Endodermal cell (in vitro differentiated cells): ENCODE data around the gene KCNV2. TPM values are rescaled to one million over a fixed set of nuclear protein-coding genes. Genes with fewer than 3 reads are reported as not detected.

ENCODE experiments used
- DNase-seq: peaks from one replicate; pipeline ENCODE4 v3.0.0-alpha.2; 2017
- H3K27ac ChIP-seq: 2 replicates; pipeline ENCODE4 v1.5.1; 2013; ENCODE audit warnings: mild to moderate bottlenecking, low read depth, low read length, moderate library complexity
- H3K27me3 ChIP-seq: 2 replicates; pipeline ENCODE4 v1.6.1; 2013; ENCODE audit warnings: mild to moderate bottlenecking, low read length, moderate library complexity; ENCODE audit not compliant: insufficient read depth, control insufficient read depth, poor library complexity, severe bottlenecking
- H3K36me3 ChIP-seq: 2 replicates; pipeline ENCODE4 v1.7.0; 2013; ENCODE audit warnings: mild to moderate bottlenecking, low read length, moderate library complexity; ENCODE audit not compliant: control insufficient read depth, insufficient read depth
- H3K4me1 ChIP-seq: one replicate; pipeline ENCODE4 v1.7.0; 2013; ENCODE audit warnings: low read length; ENCODE audit not compliant: control insufficient read depth, insufficient read depth
- H3K4me3 ChIP-seq: 2 replicates; pipeline ENCODE4 v1.5.1; 2013; ENCODE audit warnings: mild to moderate bottlenecking, low read length, moderate library complexity
- H3K9ac ChIP-seq: 2 replicates; pipeline ENCODE4 v1.6.1; 2013; ENCODE audit warnings: mild to moderate bottlenecking, low read length, moderate library complexity; ENCODE audit not compliant: poor library complexity, severe bottlenecking; ENCODE audit errors: extremely low read depth
- H3K9me3 ChIP-seq: 2 replicates; pipeline ENCODE4 v1.6.1; 2013; ENCODE audit warnings: mild to moderate bottlenecking, low read length, moderate library complexity; ENCODE audit not compliant: control insufficient read depth
- H3K27ac Mint-ChIP-seq: 2 replicates; pipeline ENCODE4 v1.8.0; 2020; ENCODE audit warnings: mixed read lengths
- H3K27me3 Mint-ChIP-seq: 2 replicates; pipeline ENCODE4 v1.8.0; 2021; ENCODE audit warnings: mild to moderate bottlenecking, mixed read lengths; ENCODE audit not compliant: insufficient read depth
- H3K36me3 Mint-ChIP-seq: 2 replicates; pipeline ENCODE4 v1.8.0; 2020; ENCODE audit warnings: low read depth, mixed read lengths
- H3K4me1 Mint-ChIP-seq: 2 replicates; pipeline ENCODE4 v1.8.0; 2020; ENCODE audit warnings: mixed read lengths
- H3K4me3 Mint-ChIP-seq: 2 replicates; pipeline ENCODE4 v1.8.0; 2020; ENCODE audit warnings: mild to moderate bottlenecking, moderate library complexity, mixed read lengths
- H3K9me3 Mint-ChIP-seq: 2 replicates; pipeline ENCODE4 v1.8.0; 2020; ENCODE audit warnings: mild to moderate bottlenecking, mixed read lengths
- CTCF ChIP-seq: fragments of 200-600 bp; sonication (generic); conservative IDR thresholded peaks from 2 replicates; pipeline ENCODE4 v1.5.0; 2021; ENCODE audit warnings: antibody characterized with exemption, mild to moderate bottlenecking
- WGBS, 2 experiments: methylation state at CpG; one replicate each; pipeline versions ENCODE4 v1.1.5 to v1.1.7; 2013; ENCODE audit warnings: missing lambda C conversion rate in 2 of 2, mixed read lengths in 1 of 2; ENCODE audit not compliant: insufficient coverage in 1 of 2, insufficient read length in 1 of 2; 5-methylcytosine and 5-hydroxymethylcytosine counted together
- total RNA-seq, 2 donors: library from RNA; stranded (reverse); fragmentation: NEBNext Ultra II Directional in 1 of 2; extraction: Animal tissue kit (Norgen Biotek cat#: 25700) in 1 of 2; gene quantifications; 2 replicates in 1 of 2; 3 replicates in 1 of 2; pipeline ENCODE4 v1.2.1, GENCODE V29; 2021

Gene KCNV2
- total RNA-seq, 2 donors from 2014 or later = 1.2 to 2.0 TPM

GRCh38 chr9:2767800-2768677 is 50.7 kb downstream of the KCNV2 start:
- Histone ChIP-seq H3K4me3 (no peak overlapping the region), H3K4me1 (peaks cover 21% of the 10 kb centered on the region), H3K36me3 (peaks cover 34% of the 10 kb centered on the region), H3K27me3 (no peaks in the 10 kb centered on the region), H3K27ac (no peak overlapping the region), H3K9me3 (peaks cover 4% of the 10 kb centered on the region), H3K9ac (no peak overlapping the region)
- Mint-ChIP-seq H3K27me3 (no peaks in the 10 kb centered on the region), H3K4me1 (peaks cover 60% of the 10 kb centered on the region), H3K9me3 (peaks cover 5% of the 10 kb centered on the region), H3K27ac (peak overlapping the region; percentile 67), H3K4me3 (no peak overlapping the region), H3K36me3 (peaks cover 30% of the 10 kb centered on the region)
- TF ChIP-seq CTCF = no peak
- 50 to 71% methylated on average over 2 to 6 of the region's 7 CpGs for WGBS, 2 experiments
- DNase-seq = no peak

- Mint-ChIP-seq H3K4me3 (no peak overlapping the region), H3K4me1 (peaks cover 41% of the 10 kb centered on the region), H3K9me3 (peaks cover 36% of the 10 kb centered on the region), H3K27me3 (no peaks in the 10 kb centered on the region), H3K27ac (peak overlapping the region; percentile 87), H3K36me3 (peaks cover 58% of the 10 kb centered on the region)
- no peak overlapping the region for H3K9ac ChIP-seq
- peaks cover 62% of the 10 kb centered on the region for H3K36me3 ChIP-seq
- no peak for TF ChIP-seq CTCF
- peak overlapping the region; percentile 40 for H3K27ac ChIP-seq
- H3K4me1 ChIP-seq = peaks cover 21% of the 10 kb centered on the region
- DNase-seq = no peak
- WGBS, 2 experiments = 20 to 64% methylated on average over 1 to 3 of the region's 3 CpGs
- peaks cover 34% of the 10 kb centered on the region for H3K9me3 ChIP-seq
- H3K27me3 ChIP-seq = no peaks in the 10 kb centered on the region
- H3K4me3 ChIP-seq = no peak overlapping the region
Observed at GRCh38 chr9:2771087-2771486, 53.8 kb downstream of the KCNV2 start.

- no peak for DNase-seq
- H3K36me3 Mint-ChIP-seq = peaks cover 64% of the 10 kb centered on the region
- peaks cover 40% of the 10 kb centered on the region for H3K4me1 Mint-ChIP-seq
- H3K9ac ChIP-seq = no peak overlapping the region
- peak overlapping the region; percentile 87 for H3K27ac Mint-ChIP-seq
- no peak overlapping the region for H3K4me3 ChIP-seq
- peaks cover 68% of the 10 kb centered on the region for H3K36me3 ChIP-seq
- H3K27me3 ChIP-seq = no peaks in the 10 kb centered on the region
- peaks cover 40% of the 10 kb centered on the region for H3K9me3 ChIP-seq
- no peak overlapping the region for H3K27ac ChIP-seq
- peaks cover 21% of the 10 kb centered on the region for H3K4me1 ChIP-seq
- peaks cover 41% of the 10 kb centered on the region for H3K9me3 Mint-ChIP-seq
- no peaks in the 10 kb centered on the region for H3K27me3 Mint-ChIP-seq
- no peak for TF ChIP-seq CTCF
- H3K4me3 Mint-ChIP-seq = no peak overlapping the region
Observed at GRCh38 chr9:2771661-2772060, 54.4 kb downstream of the KCNV2 start.
